GM10266 (cell line): Measurements from ENCODE around the gene ESPN.

ENCODE experiments used
- DNase-seq: peaks from one replicate; pipeline ENCODE4 v3.0.0; 2012; ENCODE audit errors: extremely low spot score
- TF ChIP-seq, protein P1 (sequence below): IDR thresholded peaks from 2 replicates; pipeline ENCODE4 v1.5.1; 2012; ENCODE audit warnings: mild to moderate bottlenecking, low read depth; ENCODE audit not compliant: control insufficient read depth, insufficient read depth; ENCODE audit errors: missing control alignments

The ESPN gene

DNA sequence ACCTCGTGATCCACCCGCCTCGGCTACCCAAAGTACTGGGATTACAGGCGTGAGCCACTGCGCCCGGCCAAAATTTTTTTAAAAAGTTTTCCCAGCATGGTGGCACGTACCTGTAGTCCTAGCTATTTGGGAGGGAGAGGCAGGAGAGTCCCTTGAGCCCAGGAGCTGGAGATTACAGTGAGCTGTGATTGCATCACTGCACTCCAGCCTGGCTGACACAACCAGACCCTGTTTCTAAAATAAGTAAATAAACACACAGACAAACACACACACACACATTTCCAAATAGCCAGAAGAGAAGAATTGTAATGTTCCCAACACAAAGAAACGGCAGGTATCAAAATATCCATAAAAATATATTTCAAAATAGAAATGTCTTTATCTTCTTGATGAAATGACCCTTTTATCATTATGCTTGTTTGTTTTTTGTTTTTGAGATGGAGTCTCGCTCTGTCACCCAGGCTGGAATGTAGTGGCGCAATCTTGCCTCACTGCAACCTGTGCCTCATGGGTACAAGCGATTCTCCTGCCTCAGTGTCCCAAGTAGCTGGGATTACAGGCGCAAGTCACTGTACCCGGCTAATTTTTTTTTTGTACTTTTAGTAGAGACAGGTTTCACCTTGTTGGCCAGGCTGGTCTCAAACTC, 14.2 kb upstream of the ESPN start:
- DNase-seq, result no peak
- TF ChIP-seq, protein P1, sequence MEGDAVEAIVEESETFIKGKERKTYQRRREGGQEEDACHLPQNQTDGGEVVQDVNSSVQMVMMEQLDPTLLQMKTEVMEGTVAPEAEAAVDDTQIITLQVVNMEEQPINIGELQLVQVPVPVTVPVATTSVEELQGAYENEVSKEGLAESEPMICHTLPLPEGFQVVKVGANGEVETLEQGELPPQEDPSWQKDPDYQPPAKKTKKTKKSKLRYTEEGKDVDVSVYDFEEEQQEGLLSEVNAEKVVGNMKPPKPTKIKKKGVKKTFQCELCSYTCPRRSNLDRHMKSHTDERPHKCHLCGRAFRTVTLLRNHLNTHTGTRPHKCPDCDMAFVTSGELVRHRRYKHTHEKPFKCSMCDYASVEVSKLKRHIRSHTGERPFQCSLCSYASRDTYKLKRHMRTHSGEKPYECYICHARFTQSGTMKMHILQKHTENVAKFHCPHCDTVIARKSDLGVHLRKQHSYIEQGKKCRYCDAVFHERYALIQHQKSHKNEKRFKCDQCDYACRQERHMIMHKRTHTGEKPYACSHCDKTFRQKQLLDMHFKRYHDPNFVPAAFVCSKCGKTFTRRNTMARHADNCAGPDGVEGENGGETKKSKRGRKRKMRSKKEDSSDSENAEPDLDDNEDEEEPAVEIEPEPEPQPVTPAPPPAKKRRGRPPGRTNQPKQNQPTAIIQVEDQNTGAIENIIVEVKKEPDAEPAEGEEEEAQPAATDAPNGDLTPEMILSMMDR, result no peak

GRCh38 chr1:6412896-6413295, 11.7 kb upstream of the ESPN start:
- DNase-seq, result no peak
- TF ChIP-seq, protein P1, result no peak

DNA sequence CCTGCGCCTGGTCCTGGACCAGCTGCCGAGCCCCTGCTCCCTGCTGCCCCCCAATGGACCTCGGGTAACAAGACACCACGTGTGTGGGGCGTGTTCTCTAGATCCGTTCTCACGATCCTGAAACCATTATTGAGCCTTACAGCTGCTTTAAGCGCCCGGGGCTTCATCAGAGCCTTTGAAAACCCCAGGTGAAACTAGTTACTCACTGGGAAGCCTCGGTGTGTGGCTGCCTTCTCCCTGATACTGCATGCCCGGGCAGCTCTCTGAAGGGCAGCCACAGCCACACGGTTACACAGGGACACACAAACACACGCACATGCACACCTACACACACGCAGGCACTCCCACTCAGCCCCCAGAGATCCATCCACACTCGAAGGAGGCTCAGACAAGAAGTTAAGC, 10.1 kb upstream of the ESPN start:
- TF ChIP-seq, protein P1, result peak; percentile 58
- DNase-seq, result peak; percentile 85

DNA sequence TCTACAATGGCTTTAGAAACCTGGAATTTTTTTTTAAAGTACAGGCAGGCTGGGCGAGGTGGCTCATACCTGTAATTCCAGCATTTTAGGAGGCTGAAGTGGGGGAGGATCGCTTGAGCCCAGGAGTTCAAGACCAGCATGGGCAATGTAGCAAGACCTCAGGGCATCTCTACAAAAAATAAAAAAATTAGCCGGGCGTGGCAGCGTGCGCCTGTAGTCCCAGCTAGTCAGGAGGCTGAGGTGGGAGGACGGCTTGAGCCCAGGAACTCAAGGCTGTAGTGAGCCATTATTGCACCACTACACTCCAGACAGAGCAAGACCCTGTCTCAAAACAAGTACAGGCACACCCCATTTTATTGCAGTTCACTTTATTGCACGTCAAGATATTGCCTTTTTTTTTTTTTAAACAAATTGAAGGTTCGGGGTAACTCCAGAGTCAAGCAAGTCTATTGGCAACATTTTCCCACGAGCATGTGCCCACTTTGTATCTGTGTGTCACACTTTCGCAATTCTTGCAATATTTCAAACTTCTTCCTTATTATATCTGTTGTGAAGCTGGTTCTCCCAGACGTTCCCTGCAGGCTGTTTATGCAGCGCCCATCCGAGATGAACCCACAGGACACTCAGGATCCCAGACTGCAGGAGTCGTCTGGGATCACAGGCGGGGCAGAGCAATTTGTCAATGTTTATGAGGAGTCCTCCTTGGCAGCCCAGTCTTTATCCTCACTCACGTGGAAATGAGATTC, 9.5 kb upstream of the ESPN start:
- TF ChIP-seq, protein P1, result no peak
- DNase-seq, result no peak

- no peak for DNase-seq
- TF ChIP-seq, protein P1, result no peak
Observed at GRCh38 chr1:6416295-6416656, 8.3 kb upstream of the ESPN start.

GRCh38 chr1:6416906-6417305, 7.7 kb upstream of the ESPN start:
- TF ChIP-seq, protein P1, result no peak
- DNase-seq, result no peak
